AG08395 (cell line): Measurements from ENCODE around the gene RAPGEF4.

Experiments used
- DNase-seq: peaks from one replicate; pipeline ENCODE4 v3.0.0; 2012; ENCODE audit warnings: mixed read lengths, low spot score

The RAPGEF4 gene

DNA sequence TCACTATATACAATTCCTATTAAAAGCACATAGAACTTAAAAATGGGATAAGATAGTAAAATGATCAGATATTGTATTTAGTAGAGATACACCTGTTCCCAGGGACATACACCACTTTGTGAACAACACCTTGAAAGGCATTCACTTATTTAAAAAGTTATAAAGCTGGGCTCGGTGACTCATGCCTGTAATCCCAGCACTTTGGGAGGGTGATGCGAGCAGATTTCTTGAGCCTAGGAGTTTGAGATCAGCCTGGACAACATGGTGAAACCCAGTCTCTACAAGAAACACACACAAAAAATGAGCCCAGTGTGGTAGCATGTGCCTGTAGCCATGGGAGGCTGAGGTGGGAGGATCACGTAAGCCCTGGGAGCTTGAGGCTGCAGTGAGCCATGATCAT, 90.9 kb downstream of the RAPGEF4 start:
- DNase-seq: no peak

DNA sequence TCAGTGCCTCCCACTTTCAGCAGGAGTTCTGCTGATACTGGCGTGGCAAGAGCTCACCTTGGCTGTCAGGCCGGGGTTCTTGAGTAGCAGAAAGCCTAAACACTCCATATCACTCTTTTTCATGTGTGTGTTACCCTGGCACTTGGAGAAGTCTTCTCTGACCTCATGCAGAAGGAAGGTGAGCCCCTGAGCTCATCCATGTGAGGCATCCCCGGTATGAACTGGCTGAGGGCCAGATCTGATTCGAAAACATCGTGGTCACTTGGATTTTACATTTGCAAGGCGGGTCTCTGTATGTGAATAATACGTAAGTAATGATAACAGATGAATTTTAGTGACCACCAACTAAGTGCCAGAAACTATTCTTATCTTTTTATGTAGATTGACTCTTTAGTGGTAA, 93.6 kb downstream of the RAPGEF4 start:
- peak; percentile 56 for DNase-seq

DNA sequence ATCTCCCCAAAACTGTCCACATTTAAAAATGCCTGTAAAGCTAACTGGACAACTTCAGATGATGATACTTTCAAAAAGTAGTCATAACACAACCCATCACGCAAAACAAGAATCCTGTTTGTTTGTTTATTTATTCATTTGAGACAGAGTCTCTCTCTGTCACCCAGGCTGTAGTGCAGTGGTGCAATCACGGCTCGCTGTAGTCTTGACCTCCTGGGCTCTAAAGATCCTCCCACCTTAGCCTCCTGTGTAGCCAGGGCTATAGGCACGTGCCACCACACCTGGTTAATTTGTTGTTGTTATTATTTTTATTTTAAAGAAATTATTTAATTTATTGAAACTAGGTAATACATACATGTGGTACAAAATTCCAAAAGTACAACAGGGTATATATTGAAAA, 94.8 kb downstream of the RAPGEF4 start:
- no peak for DNase-seq

DNA sequence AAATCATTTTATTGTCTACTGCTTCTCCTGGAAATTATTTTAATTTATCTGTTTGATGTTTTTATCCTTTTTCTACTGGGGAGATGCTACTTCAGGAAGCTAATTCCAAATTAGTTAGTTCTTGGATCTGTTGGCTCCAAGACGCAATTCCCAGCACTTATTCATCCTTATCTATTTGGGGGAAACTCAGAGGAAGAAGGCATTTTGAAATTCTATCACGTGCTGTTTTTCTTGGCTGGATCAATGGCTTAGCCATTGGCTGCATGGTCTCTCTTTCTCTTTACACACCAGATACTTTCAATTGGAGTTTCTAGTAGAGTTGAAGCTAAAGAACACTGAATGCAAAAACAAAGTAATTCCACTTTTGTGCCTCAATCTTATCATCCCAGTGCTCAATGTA, 98.3 kb downstream of the RAPGEF4 start:
- no peak for DNase-seq

DNA sequence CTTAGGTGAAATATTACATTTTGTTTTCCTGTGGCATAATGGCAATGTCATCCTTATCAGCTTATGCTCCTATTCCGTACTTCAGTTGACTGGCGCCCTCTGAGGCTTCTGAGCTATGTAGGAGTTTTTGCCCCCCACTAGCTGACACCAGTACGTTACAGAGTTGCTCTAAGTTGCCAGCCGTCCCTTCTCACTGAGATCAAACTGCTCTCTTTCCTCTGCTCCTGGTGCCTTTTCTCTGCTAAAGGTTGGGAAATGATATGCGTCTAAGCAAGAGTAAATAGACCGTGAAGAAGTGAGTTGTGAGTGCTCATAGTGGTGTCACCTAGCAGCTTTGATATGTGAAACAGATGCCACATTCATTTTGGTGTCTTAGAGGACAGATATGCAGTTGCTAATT, 99.2 kb downstream of the RAPGEF4 start:
- no peak for DNase-seq

DNA sequence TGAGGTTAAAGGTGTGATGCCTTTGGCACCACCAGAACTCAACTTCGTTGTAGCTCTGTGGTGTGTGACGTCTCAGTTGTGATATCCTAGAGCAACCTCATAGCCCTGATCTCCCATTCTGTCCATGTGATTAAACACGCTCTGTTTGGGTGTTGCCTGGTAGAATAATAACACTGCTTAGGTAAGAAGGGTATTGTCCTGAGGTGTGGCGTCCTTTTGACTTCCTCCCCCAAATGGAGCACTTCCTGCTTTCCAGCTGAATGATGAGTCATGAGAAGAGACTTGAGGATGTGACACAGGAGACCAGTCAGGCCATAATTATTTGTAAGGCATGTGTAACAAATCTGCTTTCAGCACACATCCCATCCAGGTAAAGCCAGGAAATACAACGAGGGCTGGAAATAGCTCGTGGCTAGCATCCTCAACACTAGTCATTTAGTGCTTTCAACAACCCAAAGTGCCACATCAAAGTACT, 100.7 kb downstream of the RAPGEF4 start:
- DNase-seq: peak; percentile 66

DNA sequence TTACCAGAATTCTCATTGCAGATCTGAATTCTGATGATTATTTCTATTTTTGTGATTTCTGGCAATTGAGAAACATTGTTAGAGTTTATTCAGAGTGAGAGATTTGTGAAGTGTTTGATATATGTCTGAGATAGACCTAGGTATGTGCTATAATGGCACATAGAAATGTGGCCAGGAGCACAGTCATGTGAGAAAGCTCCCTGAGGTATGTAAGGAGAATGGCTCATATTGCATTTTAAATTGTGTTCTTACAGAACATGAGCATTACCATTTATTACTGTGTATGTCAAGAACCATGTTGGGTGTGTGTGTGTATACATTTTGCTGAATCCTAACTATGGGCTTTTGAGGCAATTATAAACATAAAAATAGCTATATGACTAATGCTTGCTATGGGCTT, 101.2 kb downstream of the RAPGEF4 start:
- no peak for DNase-seq

DNA sequence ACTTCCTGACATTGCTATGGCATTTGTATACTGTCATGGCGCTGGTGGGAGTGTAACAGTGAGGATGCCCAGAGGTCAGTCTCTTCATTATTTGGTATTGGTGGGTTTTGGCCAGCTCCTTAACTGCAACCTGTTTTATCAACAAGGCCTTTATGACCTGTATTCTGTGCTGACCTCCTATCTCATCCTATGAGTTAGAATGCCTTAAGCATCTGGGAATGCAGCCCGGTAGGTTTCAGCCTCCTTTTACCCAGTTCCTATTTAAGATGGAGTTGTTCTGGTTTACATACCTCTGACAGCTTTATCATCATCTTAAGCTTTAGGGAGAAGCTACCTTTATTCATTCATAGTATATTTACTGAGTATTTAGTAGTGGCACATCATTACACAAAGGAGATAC, 103.8 kb downstream of the RAPGEF4 start:
- DNase-seq: no peak

DNA sequence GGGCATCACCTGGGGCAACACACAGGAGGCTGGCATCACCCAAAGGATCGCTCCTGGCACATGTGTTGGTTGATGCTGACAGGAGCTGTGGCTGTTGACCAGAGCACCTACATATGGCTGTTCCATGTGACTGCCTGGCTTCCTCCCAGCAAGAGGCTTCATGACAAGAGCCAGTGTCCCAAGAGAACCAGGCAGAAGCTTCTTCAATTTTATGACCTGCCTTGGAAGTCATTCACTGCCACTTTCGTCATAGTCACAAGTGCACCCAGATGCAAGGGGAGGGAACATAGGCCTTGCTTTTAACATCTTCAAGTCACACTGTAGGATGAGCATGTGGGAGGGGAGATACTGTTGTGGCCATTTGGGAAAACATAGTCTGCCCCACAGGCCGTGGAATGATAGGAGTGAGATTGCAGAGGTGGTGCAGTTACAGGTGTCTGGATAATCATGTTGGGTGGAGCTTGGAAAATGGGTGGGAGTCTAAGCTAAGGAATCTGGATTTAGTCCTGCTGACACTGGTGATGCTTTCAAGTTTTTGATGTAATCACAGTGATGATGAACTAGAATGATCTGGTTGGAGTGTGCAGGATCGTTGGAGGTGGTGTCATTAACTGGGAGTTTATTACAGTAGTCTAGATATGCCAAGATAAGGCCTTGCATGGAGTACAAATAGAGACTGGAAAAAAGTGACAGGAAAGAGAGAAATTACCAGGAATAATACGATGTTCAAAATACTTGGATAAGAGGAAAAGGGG, 107.0 kb downstream of the RAPGEF4 start:
- no peak for DNase-seq

DNA sequence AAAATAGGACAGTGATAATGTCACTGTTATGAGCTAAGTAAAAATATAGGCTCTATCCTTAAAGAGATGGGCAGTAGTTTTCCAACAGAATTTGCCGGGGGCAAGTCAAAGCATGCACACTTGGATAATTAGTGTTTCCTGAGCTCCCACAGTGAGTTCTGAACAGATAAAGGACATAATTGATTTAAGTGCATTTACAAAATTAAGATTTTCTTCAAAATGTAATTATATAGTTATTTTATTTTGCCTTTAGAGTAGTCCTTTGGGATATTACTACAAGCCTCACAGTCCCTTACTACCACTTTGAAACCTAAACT, 107.6 kb downstream of the RAPGEF4 start:
- no peak for DNase-seq

DNA sequence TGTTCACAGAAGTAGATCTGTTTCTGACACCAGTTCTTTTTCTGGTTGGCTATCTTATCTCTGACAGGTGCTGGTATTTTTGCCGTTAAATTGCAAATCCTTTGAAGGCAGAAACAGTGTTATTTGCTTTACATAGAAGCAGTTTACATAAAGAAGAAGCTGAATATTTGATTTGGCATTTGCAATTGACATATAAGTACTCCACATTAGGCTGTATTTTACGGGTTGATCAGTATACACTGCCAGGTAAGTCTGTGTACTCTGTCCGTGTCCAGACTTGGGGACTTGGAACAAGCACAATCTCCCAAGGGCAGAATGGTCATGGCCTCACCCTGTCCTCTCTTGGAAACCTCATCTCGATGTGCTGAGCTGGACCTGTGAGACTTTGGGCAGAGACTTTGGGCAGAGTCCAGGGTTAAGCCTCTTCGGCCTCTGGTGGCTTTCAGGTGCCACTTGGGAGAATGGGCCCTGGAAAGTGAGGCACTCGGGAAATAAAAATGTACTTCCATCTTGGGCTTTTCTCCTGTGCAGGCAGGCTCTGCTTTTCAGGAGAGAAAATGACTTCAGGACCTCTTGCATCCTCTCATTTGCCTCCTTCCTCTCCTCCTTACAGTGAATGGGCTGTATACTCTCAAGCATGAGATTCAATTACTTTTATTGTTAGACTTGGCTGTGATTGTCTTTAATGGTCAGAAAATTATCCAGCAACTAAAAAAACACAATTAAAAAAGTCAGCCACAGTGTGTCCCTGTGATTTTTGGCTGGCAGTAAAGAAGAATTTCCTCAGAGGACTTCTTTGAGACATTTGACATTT, 108.5 kb downstream of the RAPGEF4 start:
- no peak for DNase-seq

DNA sequence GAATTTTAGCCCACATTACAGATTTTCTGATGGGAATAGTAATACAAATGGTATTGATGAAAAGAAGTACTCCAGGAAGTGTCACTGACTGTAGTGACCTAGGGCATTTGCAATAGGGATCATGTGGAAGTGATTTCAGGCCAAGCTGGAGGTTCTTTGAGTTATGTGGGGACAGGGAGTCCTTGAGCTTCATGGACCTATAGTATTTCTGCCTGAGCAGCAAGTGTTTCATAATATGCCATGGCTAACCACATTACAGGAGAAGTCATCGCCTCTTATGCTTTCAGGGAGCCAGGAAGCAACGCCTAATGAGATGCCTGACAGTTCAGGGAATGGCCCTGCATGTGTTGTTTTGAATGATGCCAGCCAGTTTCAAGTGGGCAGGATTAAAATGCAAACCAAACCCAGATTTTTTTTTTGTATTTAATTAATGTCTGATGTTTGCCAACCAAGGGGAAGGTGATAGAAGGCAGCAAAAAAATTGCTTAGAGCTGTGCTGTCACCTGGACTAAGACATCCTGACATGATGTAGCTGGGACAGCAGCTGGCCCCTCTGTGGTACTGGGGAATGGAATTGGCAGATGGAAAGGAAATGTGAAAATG, 109.5 kb downstream of the RAPGEF4 start:
- DNase-seq: no peak

DNA sequence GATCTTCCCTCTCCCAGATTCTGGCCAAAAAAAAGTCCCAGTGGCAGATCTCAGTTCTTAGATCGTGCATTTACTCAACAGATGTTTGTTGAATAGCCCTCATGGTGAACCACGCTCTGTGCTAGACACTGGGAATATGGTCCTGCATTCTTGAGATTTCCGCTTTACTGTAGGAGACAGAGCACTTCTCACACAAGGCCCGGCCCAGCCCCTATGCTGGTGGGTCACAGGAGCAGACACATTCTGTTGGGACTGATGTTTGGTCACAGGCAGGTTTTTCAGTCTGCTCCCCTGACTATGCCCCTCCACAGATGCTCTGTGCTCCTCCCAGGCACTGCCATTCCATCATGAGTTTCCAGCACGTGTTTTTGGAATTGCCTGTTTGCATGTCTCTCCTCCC, 110.9 kb downstream of the RAPGEF4 start:
- DNase-seq: no peak

DNA sequence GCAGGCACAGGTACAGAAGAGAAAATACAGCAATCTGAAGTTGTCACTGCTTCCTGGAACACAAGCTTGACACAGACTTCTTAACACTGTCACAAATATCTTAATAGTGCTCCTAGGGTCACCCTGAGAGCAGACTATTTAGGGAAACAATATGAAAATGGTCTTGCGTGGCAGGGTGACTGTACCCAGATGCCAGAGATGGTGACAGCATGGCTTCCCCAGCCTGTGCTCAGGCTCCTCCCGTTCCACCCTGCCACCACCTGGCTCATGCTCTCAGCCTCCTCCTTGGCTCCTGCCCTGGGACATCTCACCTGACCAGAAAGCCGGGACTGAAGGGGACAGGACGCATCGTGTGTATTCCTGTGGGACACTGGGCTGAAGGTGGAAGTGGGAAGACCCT, 111.5 kb downstream of the RAPGEF4 start:
- DNase-seq: no peak

DNA sequence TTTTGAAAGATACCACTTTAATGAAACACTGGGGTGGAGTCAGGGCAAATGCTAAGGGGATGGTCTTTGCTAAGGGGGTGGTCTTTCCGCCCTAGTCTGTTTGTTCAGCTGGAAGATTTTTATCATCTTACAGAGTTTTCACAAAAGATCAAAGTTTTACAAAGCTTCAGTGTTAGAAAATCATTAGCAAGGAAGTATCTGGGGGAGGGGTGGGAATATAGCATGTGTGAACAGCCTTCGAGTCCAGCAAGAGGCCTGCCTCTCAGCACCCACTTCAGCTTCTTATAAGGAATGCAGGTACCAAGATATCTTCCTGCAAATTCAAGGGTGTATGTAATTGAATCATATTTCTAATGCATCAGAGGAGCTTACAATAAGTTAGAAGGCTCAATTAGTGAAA, 112.9 kb downstream of the RAPGEF4 start:
- DNase-seq: no peak

DNA sequence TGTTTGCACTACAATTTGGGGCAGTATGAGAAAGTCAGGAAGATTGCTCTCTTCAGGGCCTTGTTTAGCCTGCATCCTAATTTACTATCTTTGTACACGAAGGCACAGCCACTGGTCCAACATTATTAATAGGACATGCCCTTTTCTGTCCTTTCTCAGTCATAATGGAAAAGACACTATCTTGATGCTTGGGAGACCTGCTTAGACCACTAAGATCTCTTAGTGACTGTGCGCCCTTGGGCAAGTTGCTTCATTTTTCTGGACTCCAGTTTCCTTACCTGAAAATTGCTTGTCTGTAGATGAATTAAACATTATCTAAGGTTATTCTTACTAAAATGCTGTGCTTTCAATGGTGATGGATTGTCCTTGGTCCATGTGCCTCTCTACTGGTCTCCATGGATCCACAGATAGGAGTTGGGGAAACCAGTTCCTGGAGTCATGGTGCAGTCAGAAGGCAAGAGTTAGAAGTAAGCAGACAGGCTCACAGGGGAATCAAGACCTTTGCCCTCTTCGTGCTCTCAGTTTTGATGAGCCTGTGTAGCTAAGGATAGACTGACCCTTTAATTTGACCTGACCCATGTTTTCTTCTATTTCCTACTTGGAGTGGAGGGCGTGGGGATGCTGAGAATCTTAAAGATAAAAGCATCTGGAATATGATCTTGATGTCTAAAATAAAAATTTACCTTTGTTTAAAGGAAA, 114.0 kb downstream of the RAPGEF4 start:
- no peak for DNase-seq

DNA sequence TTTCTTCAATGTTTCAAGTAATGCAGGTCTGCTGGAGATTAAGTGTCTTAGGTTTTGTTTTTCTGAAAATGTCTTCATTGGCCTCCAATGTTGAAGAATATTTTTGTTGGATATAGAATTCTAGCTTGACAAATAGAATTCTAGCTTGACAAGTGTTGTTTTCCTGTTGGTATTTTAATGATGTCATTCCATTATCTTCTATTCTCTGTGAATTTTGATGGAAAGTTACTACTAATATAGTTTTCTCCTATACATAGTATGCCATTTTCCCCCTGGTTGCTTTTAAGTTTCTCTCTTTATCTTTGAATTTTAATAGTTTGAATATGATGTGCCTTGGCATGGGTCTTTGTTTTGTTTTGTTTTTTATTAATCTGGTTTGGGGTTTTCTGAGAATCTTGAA, 119.9 kb downstream of the RAPGEF4 start:
- DNase-seq: no peak

DNA sequence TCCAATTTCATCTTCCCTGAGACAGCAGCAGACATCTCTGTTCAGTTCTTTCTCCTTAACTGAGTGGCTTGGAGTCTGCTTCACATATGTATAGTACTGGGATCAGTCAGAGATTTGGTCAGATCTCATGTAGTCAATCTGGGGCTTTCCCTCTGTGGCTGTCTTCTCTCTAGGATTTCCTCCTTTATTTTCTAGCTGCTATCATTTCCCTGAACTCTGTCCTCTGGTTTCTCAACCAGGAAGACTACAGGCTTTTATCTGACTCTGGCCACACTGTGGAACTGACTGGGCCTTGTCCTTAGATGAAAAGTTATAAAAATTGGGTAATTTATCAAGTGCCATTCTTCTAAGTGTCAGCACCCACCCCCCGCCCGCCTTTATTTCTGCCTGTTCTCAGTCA, 121.0 kb downstream of the RAPGEF4 start:
- no peak for DNase-seq

DNA sequence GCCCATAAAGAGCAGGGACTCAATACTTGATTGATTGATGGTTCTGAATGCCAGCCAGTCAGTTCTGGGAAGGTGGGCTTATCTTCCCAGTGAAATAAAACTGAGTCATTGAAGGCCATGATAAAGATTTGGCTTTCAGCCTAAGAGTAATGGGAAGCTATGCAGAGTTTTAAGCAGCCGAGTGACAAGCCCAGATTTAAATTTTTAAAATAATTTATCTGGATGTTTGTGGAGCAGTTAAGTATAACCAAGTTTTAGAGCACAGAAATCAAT, 122.8 kb downstream of the RAPGEF4 start:
- no peak for DNase-seq

DNA sequence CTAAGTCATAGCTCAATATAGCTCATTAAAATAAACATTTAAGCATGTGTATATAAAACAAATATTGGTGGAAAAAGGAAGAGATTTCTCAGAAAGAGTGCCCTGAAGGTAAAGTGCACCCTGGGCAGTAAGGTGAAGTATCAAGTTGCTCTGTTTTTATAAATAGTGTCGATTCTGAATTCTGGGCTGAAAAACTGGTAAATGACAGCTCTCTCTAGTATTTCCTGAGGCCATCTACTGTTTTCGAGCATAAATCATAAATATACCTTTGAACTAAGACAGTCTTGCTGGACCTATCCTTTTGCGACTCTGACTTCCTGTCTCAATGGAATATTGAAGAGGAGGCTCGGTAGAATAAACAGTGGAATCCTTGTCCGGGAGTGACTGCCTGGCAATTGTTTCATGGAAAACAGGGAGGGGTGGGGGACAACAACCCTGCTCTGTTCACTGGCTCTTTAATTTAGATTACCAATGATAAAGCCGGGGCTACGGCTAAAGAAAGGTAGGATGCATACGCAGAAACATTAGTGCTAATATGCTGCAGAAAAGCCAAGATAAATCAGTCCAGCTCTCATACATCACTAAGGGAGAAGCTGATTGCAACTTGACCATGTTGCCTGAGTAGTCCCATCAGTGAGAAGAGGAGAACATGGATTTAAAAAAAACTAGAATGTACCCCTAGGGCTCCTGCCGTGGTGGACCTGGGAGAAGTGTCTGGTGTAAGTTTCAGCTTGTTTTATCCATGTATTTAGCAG, 124.1 kb downstream of the RAPGEF4 start:
- no peak for DNase-seq

DNA sequence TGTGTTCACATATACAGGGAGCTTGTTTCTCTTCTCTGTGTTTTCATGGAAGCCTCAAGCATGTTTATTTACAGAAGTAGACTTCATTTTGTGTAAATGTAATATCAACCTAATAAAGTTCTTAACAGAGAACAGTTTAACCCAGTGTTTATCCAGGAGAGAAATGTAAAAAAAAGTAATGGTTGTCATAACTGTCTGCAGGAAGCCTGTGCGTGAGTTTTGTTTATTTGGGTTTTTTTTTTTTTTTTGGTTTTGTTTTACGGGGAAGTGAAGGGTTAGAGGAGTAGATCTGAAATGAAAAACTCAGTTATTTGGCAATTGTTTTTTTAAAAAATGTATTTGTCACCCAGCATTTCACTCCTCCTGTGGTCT, 124.7 kb downstream of the RAPGEF4 start:
- DNase-seq: no peak

DNA sequence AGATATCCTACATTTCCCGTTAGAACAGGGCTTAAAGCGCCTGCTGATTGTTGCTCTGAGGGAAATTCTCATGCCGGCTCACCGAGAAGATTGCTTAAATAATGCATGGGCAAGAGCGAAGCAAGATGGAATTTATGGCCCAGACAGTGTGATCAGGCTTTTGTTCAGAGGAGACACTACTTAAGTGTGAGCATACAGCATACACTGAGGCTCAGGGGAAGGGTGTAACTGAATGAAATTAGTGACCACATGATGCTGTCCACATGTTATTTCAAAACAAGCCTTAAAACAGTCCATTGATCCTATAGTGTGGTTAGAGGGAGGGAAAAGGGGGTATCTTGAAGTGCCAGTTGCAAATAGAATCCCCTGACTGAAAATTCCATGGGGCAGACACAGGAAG, 125.5 kb downstream of the RAPGEF4 start:
- no peak for DNase-seq
